Liver (tissue), 9 donors: ENCODE measurements around the gene MAT2B. TPM values are rescaled to one million over a fixed set of nuclear protein-coding genes. Genes with fewer than 3 reads are reported as not detected.

Experiments
- DNase-seq: peaks from one replicate; pipeline ENCODE4 v3.0.0-alpha.2; 2017; ENCODE audit warnings: low spot score
- H3K27ac ChIP-seq, 2 donors: one replicate each; pipeline ENCODE4 v1.7.0; 2013; ENCODE audit warnings: inconsistent platforms in 2 of 2, low read length in 2 of 2, control low read depth in 1 of 2, low read depth in 1 of 2, mild to moderate bottlenecking in 1 of 2
- H3K27me3 ChIP-seq, 4 donors: one replicate each; pipeline versions ENCODE4 v1.6.1 to v1.7.0; 2013; ENCODE audit warnings: low read length in 3 of 4, inconsistent platforms in 1 of 4, mild to moderate bottlenecking in 1 of 4, moderate library complexity in 1 of 4; ENCODE audit not compliant: control insufficient read depth in 4 of 4, insufficient read depth in 4 of 4
- H3K36me3 ChIP-seq, 4 donors: one replicate each; pipeline versions ENCODE4 v1.6.1 to v1.7.0; 2013; ENCODE audit warnings: low read length in 3 of 4, mild to moderate bottlenecking in 3 of 4, low read depth in 1 of 4, moderate library complexity in 1 of 4; ENCODE audit not compliant: control insufficient read depth in 4 of 4, insufficient read depth in 3 of 4
- H3K4me1 ChIP-seq, 4 donors: one replicate each; pipeline versions ENCODE4 v1.6.1 to v1.7.0; 2013; ENCODE audit warnings: low read length in 3 of 4, mild to moderate bottlenecking in 3 of 4, moderate library complexity in 1 of 4; ENCODE audit not compliant: control insufficient read depth in 4 of 4, insufficient read depth in 4 of 4
- H3K4me3 ChIP-seq, 3 donors: one replicate each; pipeline versions ENCODE4 v1.6.1 to v1.7.0; 2013; ENCODE audit warnings: low read length in 3 of 3, control low read depth in 1 of 3, low read depth in 1 of 3, mild to moderate bottlenecking in 1 of 3
- H3K9ac ChIP-seq, 2 donors: one replicate each; pipeline ENCODE4 v1.7.0; 2013; ENCODE audit warnings: low read length in 2 of 2, mild to moderate bottlenecking in 2 of 2, moderate library complexity in 2 of 2, control low read depth in 1 of 2, low read depth in 1 of 2
- H3K9me3 ChIP-seq, 4 donors: one replicate each; pipeline versions ENCODE4 v1.6.1 to v1.7.0; 2013; ENCODE audit warnings: low read length in 3 of 4; ENCODE audit not compliant: control insufficient read depth in 4 of 4
- ATF3 ChIP-seq: IDR thresholded peaks from 2 replicates; pipeline ENCODE4 v1.6.1; 2016; ENCODE audit warnings: antibody characterized with exemption
- CTCF ChIP-seq: fragments of 150-350 bp; IDR thresholded peaks from 2 replicates; pipeline ENCODE4 v1.5.1; 2017; ENCODE audit warnings: improper control_type of control experiment, low read depth, low read length; ENCODE audit not compliant: missing input control
- EGR1 ChIP-seq, 2 donors: IDR thresholded peaks; 2 replicates each; pipeline ENCODE4 v1.6.1; 2016 to 2018; ENCODE audit warnings: antibody characterized with exemption in 2 of 2, low read depth in 2 of 2
- FOXA1 ChIP-seq: IDR thresholded peaks from 2 replicates; pipeline ENCODE4 v1.6.1; 2016; ENCODE audit warnings: antibody characterized with exemption
- FOXA2 ChIP-seq: IDR thresholded peaks from 2 replicates; pipeline ENCODE4 v1.6.1; 2016; ENCODE audit warnings: antibody characterized with exemption
- GABPA ChIP-seq, 2 donors: IDR thresholded peaks in 1 of 2; conservative IDR thresholded peaks in 1 of 2; 2 replicates each; pipeline ENCODE4 v1.6.1; 2016; ENCODE audit warnings: antibody characterized with exemption in 2 of 2, mild to moderate bottlenecking in 1 of 2, moderate library complexity in 1 of 2
- HNF4A ChIP-seq, 2 donors: conservative IDR thresholded peaks; 2 replicates each; pipeline ENCODE4 v1.6.1; 2016; ENCODE audit warnings: antibody characterized with exemption in 2 of 2, mild to moderate bottlenecking in 2 of 2
- JUND ChIP-seq, 2 donors: IDR thresholded peaks; 2 replicates each; pipeline ENCODE4 v1.6.1; 2016; ENCODE audit warnings: antibody characterized with exemption in 2 of 2
- MAX ChIP-seq: IDR thresholded peaks from 2 replicates; pipeline ENCODE4 v1.6.1; 2016; ENCODE audit warnings: antibody characterized with exemption
- NR2F2 ChIP-seq: IDR thresholded peaks from 2 replicates; pipeline ENCODE4 v1.6.1; 2016; ENCODE audit warnings: antibody characterized with exemption
- RAD21 ChIP-seq, 2 donors: IDR thresholded peaks; 2 replicates each; pipeline ENCODE4 v1.6.1; 2016; ENCODE audit warnings: antibody characterized with exemption in 2 of 2, mild to moderate bottlenecking in 2 of 2
- REST ChIP-seq: IDR thresholded peaks from 2 replicates; pipeline ENCODE4 v1.6.1; 2016; ENCODE audit warnings: antibody characterized with exemption, mild to moderate bottlenecking
- RXRA ChIP-seq, 2 donors: IDR thresholded peaks; 2 replicates each; pipeline ENCODE4 v1.6.1; 2017 to 2018; ENCODE audit warnings: antibody characterized with exemption in 2 of 2, mild to moderate bottlenecking in 1 of 2
- TAF1 ChIP-seq: conservative IDR thresholded peaks from 2 replicates; pipeline ENCODE4 v1.6.1; 2016; ENCODE audit warnings: antibody characterized with exemption, mild to moderate bottlenecking
- YY1 ChIP-seq: IDR thresholded peaks from 2 replicates; pipeline ENCODE4 v1.6.1; 2016; ENCODE audit warnings: antibody characterized with exemption, mild to moderate bottlenecking
- ZBTB33 ChIP-seq: IDR thresholded peaks from 2 replicates; pipeline ENCODE4 v1.6.1; 2016; ENCODE audit warnings: antibody characterized with exemption
- WGBS: extraction: QIAGEN DNeasy Blood & Tissue Kit; methylation state at CpG from one replicate; pipeline ENCODE4 v1.1.7; 2013; 5-methylcytosine and 5-hydroxymethylcytosine counted together
- polyA plus RNA-seq, 2 donors: library from polyadenylated mRNA; stranded (reverse) in 1 of 2; unstranded in 1 of 2; fragments of 200-250 nt in 1 of 2; fragments of >200 nt in 1 of 2; fragmentation: Nextera tagmentation in 1 of 2; extraction: Ambion mirVana in 1 of 2; gene quantifications; one replicate each; pipeline versions ENCODE4 v1.2.1 to v1.2.3, GENCODE V29; 2013 to 2015
- total RNA-seq, 2 donors: library from RNA; depleted of rRNA; stranded (reverse); fragments of >200 nt; gene quantifications; one replicate each; pipeline ENCODE4 v1.2.3, GENCODE V29; 2014
- donor health status: healthy.
- donor health status: healthy.
- donor health status: healthy.
- donor health status: healthy.
- donor health status: healthy.

MAT2B gene
- total and polyA plus RNA-seq, 4 donors, result 21.3 to 41.3 (median 25.0) TPM

- no peaks in the 10 kb centered on the region for H3K27me3 ChIP-seq
- peaks cover 0 to 10% (median 8%) of the 10 kb centered on the region in 4 donors for H3K4me1 ChIP-seq
- no peaks in the 10 kb centered on the region for H3K36me3 ChIP-seq
- H3K4me3 ChIP-seq, result no peak overlapping the region
- WGBS, result 74% methylated on average over 6 of the region's 6 CpGs
- no peaks in the 10 kb centered on the region for H3K9me3 ChIP-seq
- H3K27ac ChIP-seq, result peak overlapping the region in 1 of 2 donors; percentile 64
- DNase-seq, result no peak
- TF ChIP-seq RXRA (IDR thresholded peaks at IDR 0.05) (no peak), NR2F2 (no peak), CTCF (peak; percentile 23), HNF4A (conservative IDR thresholded peaks at IDR 0.05) (peak in 1 of 2 donors; percentile 9), RAD21 (IDR thresholded peaks at IDR 0.05) (peak; percentile 55 to 59)
- H3K9ac ChIP-seq, result peak overlapping the region in 1 of 2 donors; percentile 19
Observed at GRCh38 chr5:163489055-163489744, 16.2 kb upstream of the MAT2B start.

- no peaks in the 10 kb centered on the region for H3K27me3 ChIP-seq
- TF ChIP-seq NR2F2 (no peak), FOXA2 (no peak), HNF4A (conservative IDR thresholded peaks at IDR 0.05) (peak; percentile 44 to 61)
- H3K36me3 ChIP-seq, result no peaks in the 10 kb centered on the region
- H3K9me3 ChIP-seq, result no peaks in the 10 kb centered on the region
- no peak for DNase-seq
- H3K4me1 ChIP-seq, result peaks cover 0 to 10% (median 8%) of the 10 kb centered on the region in 4 donors
- 45% methylated on average over 3 of the region's 3 CpGs for WGBS
- no peak overlapping the region for H3K4me3 ChIP-seq
- H3K9ac ChIP-seq, result peak overlapping the region in 1 of 2 donors; percentile 19
- peak overlapping the region in 1 of 2 donors; percentile 64 for H3K27ac ChIP-seq
Observed at GRCh38 chr5:163489745-163490075, 15.7 kb upstream of the MAT2B start.

- 97% methylated on average over 1 of the region's 1 CpG for WGBS
- H3K9me3 ChIP-seq, result no peaks in the 10 kb centered on the region
- H3K4me3 ChIP-seq, result no peak overlapping the region
- H3K27me3 ChIP-seq, result no peaks in the 10 kb centered on the region
- TF ChIP-seq REST (no peak), TAF1 (no peak), CTCF (no peak), JUND (IDR thresholded peaks at IDR 0.05) (no peak), FOXA1 (no peak), NR2F2 (no peak), EGR1 (IDR thresholded peaks at IDR 0.05; ENCODE audit: low read depth in 2 of 2) (no peak), ZBTB33 (no peak), MAX (no peak), ATF3 (no peak), RXRA (IDR thresholded peaks at IDR 0.05) (no peak), YY1 (no peak), GABPA (IDR thresholded peaks at IDR 0.05 in 1 of 2, conservative IDR thresholded peaks at IDR 0.05 in 1 of 2) (no peak), RAD21 (IDR thresholded peaks at IDR 0.05) (no peak), HNF4A (conservative IDR thresholded peaks at IDR 0.05) (no peak)
- no peak overlapping the region for H3K9ac ChIP-seq
- peaks cover 0 to 15% (median 11%) of the 10 kb centered on the region in 4 donors for H3K4me1 ChIP-seq
- H3K27ac ChIP-seq, result no peak overlapping the region
- no peaks in the 10 kb centered on the region for H3K36me3 ChIP-seq
- no peak for DNase-seq
Observed at GRCh38 chr5:163496286-163496685, 9.1 kb upstream of the MAT2B start.
